ENCODE results near the gene CASQ2.

GRCh38 chr1:115727706-115728249 is 40.7 kb downstream of the CASQ2 start:
- TF ChIP-seq, protein P1, sequence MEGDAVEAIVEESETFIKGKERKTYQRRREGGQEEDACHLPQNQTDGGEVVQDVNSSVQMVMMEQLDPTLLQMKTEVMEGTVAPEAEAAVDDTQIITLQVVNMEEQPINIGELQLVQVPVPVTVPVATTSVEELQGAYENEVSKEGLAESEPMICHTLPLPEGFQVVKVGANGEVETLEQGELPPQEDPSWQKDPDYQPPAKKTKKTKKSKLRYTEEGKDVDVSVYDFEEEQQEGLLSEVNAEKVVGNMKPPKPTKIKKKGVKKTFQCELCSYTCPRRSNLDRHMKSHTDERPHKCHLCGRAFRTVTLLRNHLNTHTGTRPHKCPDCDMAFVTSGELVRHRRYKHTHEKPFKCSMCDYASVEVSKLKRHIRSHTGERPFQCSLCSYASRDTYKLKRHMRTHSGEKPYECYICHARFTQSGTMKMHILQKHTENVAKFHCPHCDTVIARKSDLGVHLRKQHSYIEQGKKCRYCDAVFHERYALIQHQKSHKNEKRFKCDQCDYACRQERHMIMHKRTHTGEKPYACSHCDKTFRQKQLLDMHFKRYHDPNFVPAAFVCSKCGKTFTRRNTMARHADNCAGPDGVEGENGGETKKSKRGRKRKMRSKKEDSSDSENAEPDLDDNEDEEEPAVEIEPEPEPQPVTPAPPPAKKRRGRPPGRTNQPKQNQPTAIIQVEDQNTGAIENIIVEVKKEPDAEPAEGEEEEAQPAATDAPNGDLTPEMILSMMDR (conservative IDR thresholded peaks at IDR 0.05; ENCODE audit: low read depth, low read length) = no peak
- TF ChIP-seq, protein P2, sequence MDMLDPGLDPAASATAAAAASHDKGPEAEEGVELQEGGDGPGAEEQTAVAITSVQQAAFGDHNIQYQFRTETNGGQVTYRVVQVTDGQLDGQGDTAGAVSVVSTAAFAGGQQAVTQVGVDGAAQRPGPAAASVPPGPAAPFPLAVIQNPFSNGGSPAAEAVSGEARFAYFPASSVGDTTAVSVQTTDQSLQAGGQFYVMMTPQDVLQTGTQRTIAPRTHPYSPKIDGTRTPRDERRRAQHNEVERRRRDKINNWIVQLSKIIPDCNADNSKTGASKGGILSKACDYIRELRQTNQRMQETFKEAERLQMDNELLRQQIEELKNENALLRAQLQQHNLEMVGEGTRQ (IDR thresholded peaks at IDR 0.05; ENCODE audit: low read depth, low read length) = no peak

All from IMR-90 (cell line).